A549 (cell line): ENCODE data around the gene PLXDC1. TPM values are rescaled to one million over a fixed set of nuclear protein-coding genes. Genes with fewer than 3 reads are reported as not detected.

Experiments used
- ATAC-seq, 2 experiments: fragments of 200-7000 bp in 1 of 2; fragments of >200 bp in 1 of 2; cut with Nextera tagmentation in 1 of 2; cut with Tn5 transposase in 1 of 2; 3 replicates each; pipeline versions ENCODE4 v1.8.0 to v1.9.1; 2018 to 2020; ENCODE audit warnings: mild to moderate bottlenecking in 1 of 2, moderate library complexity in 1 of 2
- CTCF ChIA-PET: fragments of 300-600 bp; sonication (Branson Sonifier 250); formaldehyde crosslinking; extraction: SDS; loops from one replicate; lab custom pipeline; 2021; ENCODE audit warnings: antibody characterized with exemption, inconsistent platforms; lab: Yijun Ruan, JAX
- POLR2A ChIA-PET: fragments of 350-600 bp; formaldehyde crosslinking; extraction: SDS; loops from one replicate; lab custom pipeline; 2021; ENCODE audit warnings: antibody characterized with exemption, inconsistent platforms; lab: Yijun Ruan, JAX
- DNase-seq, 2 experiments: peaks; one replicate each; pipeline versions ENCODE4 v3.0.0 to v3.0.0-alpha.2; 2011 to 2016; ENCODE audit warnings: low read depth in 1 of 2, low spot score in 1 of 2
- FAIRE-seq: peaks from 2 replicates; lab custom pipeline; 2011; peaks lifted over from hg19 to GRCh38; lab: Jason Lieb, UNC
- H3K27ac ChIP-seq, 2 experiments: fragments of >200 bp; sonication (Bioruptor Twin); formaldehyde crosslinking; 3 replicates each; pipeline ENCODE4 v1.5.1; 2016 to 2017
- H3K4me1 ChIP-seq: fragments of >200 bp; sonication (Bioruptor Twin); formaldehyde crosslinking; 3 replicates; pipeline ENCODE4 v1.6.1; 2016
- H3K4me2 ChIP-seq: fragments of >200 bp; sonication (Bioruptor Twin); formaldehyde crosslinking; 3 replicates; pipeline ENCODE4 v1.6.1; 2016
- H3K4me3 ChIP-seq: fragments of >200 bp; sonication (Bioruptor Twin); formaldehyde crosslinking; 3 replicates; pipeline ENCODE4 v1.5.1; 2016
- H3K9me3 ChIP-seq: fragments of >200 bp; sonication (Bioruptor Twin); formaldehyde crosslinking; 3 replicates; pipeline ENCODE4 v1.6.1; 2016
- ATOH8 ChIP-seq: fragments of 250-450 bp; sonication (Bioruptor Pico); IDR thresholded peaks from 2 replicates; pipeline ENCODE4 v1.5.0; 2020; ENCODE audit warnings: low read depth, mild to moderate bottlenecking, moderate library complexity
- CBX2 ChIP-seq: fragments of 200-600 bp; sonication (generic); IDR thresholded peaks from 2 replicates; pipeline ENCODE4 v1.6.1; 2016; ENCODE audit warnings: low read depth, mild to moderate bottlenecking, borderline replicate concordance
- CEBPB ChIP-seq, 2 experiments: fragments of >200 bp in 1 of 2; sonication (Bioruptor Twin) in 1 of 2; formaldehyde crosslinking in 1 of 2; IDR thresholded peaks; 2 replicates each; pipeline ENCODE4 v1.6.1; 2012 to 2016
- CHD4 ChIP-seq: fragments of 200-600 bp; sonication (generic); IDR thresholded peaks from 2 replicates; pipeline ENCODE4 v1.6.1; 2016; ENCODE audit warnings: antibody characterized with exemption, mild to moderate bottlenecking, borderline replicate concordance
- E2F6 ChIP-seq: IDR thresholded peaks from 2 replicates; pipeline ENCODE4 v1.6.1; 2012; ENCODE audit warnings: low read depth, borderline replicate concordance
- EHMT2 ChIP-seq: fragments of 200-600 bp; sonication (generic); IDR thresholded peaks from 2 replicates; pipeline ENCODE4 v1.6.1; 2016; ENCODE audit warnings: antibody characterized with exemption, low read depth, mild to moderate bottlenecking, moderate library complexity
- EP300 ChIP-seq, 2 experiments: fragments of >200 bp; sonication (Bioruptor Twin); formaldehyde crosslinking; IDR thresholded peaks; 2 replicates in 1 of 2; 3 replicates in 1 of 2; pipeline ENCODE4 v1.6.1; 2016 to 2017
- FOSB ChIP-seq: fragments of 250-450 bp; sonication (Bioruptor Pico); IDR thresholded peaks from 2 replicates; pipeline ENCODE4 v1.5.0; 2020; ENCODE audit warnings: mild to moderate bottlenecking, moderate library complexity
- FOSL2 ChIP-seq, 2 experiments: fragments of 450-650 bp in 1 of 2; fragments of >200 bp in 1 of 2; sonication (Bioruptor Twin) in 1 of 2; formaldehyde crosslinking; IDR thresholded peaks; 2 replicates each; pipeline versions ENCODE4 v1.5.0 to v1.6.1; 2016 to 2020; ENCODE audit warnings: mild to moderate bottlenecking in 1 of 2, moderate library complexity in 1 of 2
- FOXS1 ChIP-seq: fragments of 250-450 bp; sonication (Bioruptor Pico); IDR thresholded peaks from 2 replicates; pipeline ENCODE4 v1.5.0; 2020; ENCODE audit warnings: mild to moderate bottlenecking, moderate library complexity
- HDAC2 ChIP-seq: fragments of 200-600 bp; sonication (generic); IDR thresholded peaks from 2 replicates; pipeline ENCODE4 v1.6.1; 2016
- HOXA7 ChIP-seq: fragments of 250-450 bp; sonication (Bioruptor Pico); IDR thresholded peaks from 2 replicates; pipeline ENCODE4 v1.5.0; 2020; ENCODE audit warnings: mild to moderate bottlenecking, moderate library complexity
- HOXB13 ChIP-seq: fragments of 250-450 bp; sonication (Bioruptor Pico); IDR thresholded peaks from 2 replicates; pipeline ENCODE4 v1.5.0; 2020; ENCODE audit warnings: low read depth, mild to moderate bottlenecking, moderate library complexity
- JUN ChIP-seq, 2 experiments: fragments of >200 bp; sonication (Bioruptor Twin); formaldehyde crosslinking; IDR thresholded peaks; 2 replicates in 1 of 2; 3 replicates in 1 of 2; pipeline ENCODE4 v1.6.1; 2016 to 2017
- MYC ChIP-seq: IDR thresholded peaks from 2 replicates; pipeline ENCODE4 v1.6.1; 2012; ENCODE audit warnings: mild to moderate bottlenecking, inconsistent platforms, low read length, improper control_type of control experiment, borderline replicate concordance
- NPAS2 ChIP-seq: fragments of 250-450 bp; sonication (Bioruptor Pico); IDR thresholded peaks from 2 replicates; pipeline ENCODE4 v1.8.0; 2022; ENCODE audit warnings: mild to moderate bottlenecking, moderate library complexity, borderline replicate concordance
- NR3C1 ChIP-seq: fragments of >200 bp; sonication (Bioruptor Twin); formaldehyde crosslinking; IDR thresholded peaks from 3 replicates; pipeline ENCODE4 v1.6.1; 2017
- PHF8 ChIP-seq: fragments of 200-600 bp; sonication (generic); IDR thresholded peaks from 2 replicates; pipeline ENCODE4 v1.6.1; 2016; ENCODE audit warnings: low read depth, mild to moderate bottlenecking, antibody characterized with exemption, moderate library complexity, borderline replicate concordance
- POLR2AphosphoS2 ChIP-seq: conservative IDR thresholded peaks from 2 replicates; pipeline ENCODE4 v1.6.1; 2012; ENCODE audit warnings: low read length, improper control_type of control experiment, inconsistent platforms
- RARB ChIP-seq: fragments of 250-450 bp; sonication (Bioruptor Pico); IDR thresholded peaks from 2 replicates; pipeline ENCODE4 v1.8.0; 2021; ENCODE audit warnings: mild to moderate bottlenecking, moderate library complexity
- RCOR1 ChIP-seq: fragments of 150-350 bp; IDR thresholded peaks from 2 replicates; pipeline ENCODE4 v1.6.1; 2014; ENCODE audit warnings: antibody characterized with exemption, low read length, low read depth
- RFX5 ChIP-seq: fragments of 450-650 bp; IDR thresholded peaks from 2 replicates; pipeline ENCODE4 v1.7.1; 2014; ENCODE audit warnings: antibody characterized with exemption, mild to moderate bottlenecking, moderate library complexity
- RNF2 ChIP-seq: fragments of 200-600 bp; sonication (generic); IDR thresholded peaks from 2 replicates; pipeline ENCODE4 v1.6.1; 2016; ENCODE audit warnings: low read depth, mild to moderate bottlenecking, antibody characterized with exemption, moderate library complexity, borderline replicate concordance
- SMC3 ChIP-seq: fragments of >200 bp; sonication (Bioruptor Twin); formaldehyde crosslinking; IDR thresholded peaks from 3 replicates; pipeline ENCODE4 v1.6.1; 2018; ENCODE audit warnings: inconsistent platforms
- TFCP2L1 ChIP-seq: fragments of 250-450 bp; sonication (Bioruptor Pico); IDR thresholded peaks from 2 replicates; pipeline ENCODE4 v1.5.0; 2021; ENCODE audit warnings: mild to moderate bottlenecking
- USF2 ChIP-seq: fragments of 450-650 bp; IDR thresholded peaks from 2 replicates; pipeline ENCODE4 v1.6.1; 2014; ENCODE audit warnings: antibody characterized with exemption
- ZC3H11A ChIP-seq: fragments of 450-650 bp; IDR thresholded peaks from 2 replicates; pipeline ENCODE4 v1.6.1; 2014; ENCODE audit warnings: antibody characterized with exemption, mild to moderate bottlenecking
- ZFP36 ChIP-seq: fragments of 450-650 bp; IDR thresholded peaks from 2 replicates; pipeline ENCODE4 v1.6.1; 2014; ENCODE audit warnings: borderline replicate concordance; ENCODE audit not compliant: partially characterized antibody
- ZNF302 ChIP-seq: fragments of 250-450 bp; sonication (Bioruptor Pico); IDR thresholded peaks from 2 replicates; pipeline ENCODE4 v1.9.0; 2021; ENCODE audit warnings: inconsistent platforms, mild to moderate bottlenecking, moderate library complexity
- WGBS: methylation state at CpG from one replicate; pipeline ENCODE4 v1.1.6; 2017; ENCODE audit errors: missing lambda C conversion rate; 5-methylcytosine and 5-hydroxymethylcytosine counted together
- polyA plus RNA-seq, 4 experiments: library from polyadenylated mRNA; depleted of rRNA in 3 of 4; stranded (reverse); fragments of >200 nt; fragmentation: RNase III in 1 of 4; extraction: RNeasy Plus Mini Kit Qiagen cat#74134 plus additional on column Dnase treatment in 1 of 4; gene quantifications; 2 replicates in 3 of 4; 3 replicates in 1 of 4; pipeline ENCODE4 v1.2.3, GENCODE V29; 2011 to 2017
- TF ChIP-seq, protein P1 (sequence below): fragments of 150-350 bp; IDR thresholded peaks from 2 replicates; pipeline ENCODE4 v1.6.1; 2014; ENCODE audit warnings: low read depth, mild to moderate bottlenecking, low read length

PLXDC1 gene
- polyA plus RNA-seq, 2 of the 4 experiments (the other 2 are of a cell fraction), result 0.31 to 0.36 TPM

- Histone ChIP-seq H3K4me3 (no peak overlapping the region), H3K9me3 (no peaks in the 10 kb centered on the region), H3K27ac (no peak overlapping the region), H3K4me2 (no peak overlapping the region), H3K4me1 (no peaks in the 10 kb centered on the region)
- 44% methylated on average over 5 of the region's 5 CpGs for WGBS
- CTCF ChIA-PET, result interaction anchor here (0.6 to 1.9 kb wide), 7 partner anchors 9 to 114 kb away, joined by 3 to 10 read pairs (median 3); no protein-coding TSS in a partner anchor
- POLR2A ChIA-PET, result no interaction called here
- TF ChIP-seq FOSB (CRISPR knock-in tag), result no peak
- no peak for TF ChIP-seq CEBPB (IDR thresholded peaks at IDR 0.05)
- no peak for TF ChIP-seq CBX2
- no peak for TF ChIP-seq TFCP2L1 (CRISPR knock-in tag)
- TF ChIP-seq SMC3, result no peak
- TF ChIP-seq CHD4, result no peak
- no peak for TF ChIP-seq RARB (CRISPR knock-in tag)
- no peak for TF ChIP-seq HOXB13 (CRISPR knock-in tag)
- TF ChIP-seq JUN (IDR thresholded peaks at IDR 0.05), result no peak
- TF ChIP-seq RCOR1, result no peak
- TF ChIP-seq ZFP36, result no peak
- TF ChIP-seq, protein P1, sequence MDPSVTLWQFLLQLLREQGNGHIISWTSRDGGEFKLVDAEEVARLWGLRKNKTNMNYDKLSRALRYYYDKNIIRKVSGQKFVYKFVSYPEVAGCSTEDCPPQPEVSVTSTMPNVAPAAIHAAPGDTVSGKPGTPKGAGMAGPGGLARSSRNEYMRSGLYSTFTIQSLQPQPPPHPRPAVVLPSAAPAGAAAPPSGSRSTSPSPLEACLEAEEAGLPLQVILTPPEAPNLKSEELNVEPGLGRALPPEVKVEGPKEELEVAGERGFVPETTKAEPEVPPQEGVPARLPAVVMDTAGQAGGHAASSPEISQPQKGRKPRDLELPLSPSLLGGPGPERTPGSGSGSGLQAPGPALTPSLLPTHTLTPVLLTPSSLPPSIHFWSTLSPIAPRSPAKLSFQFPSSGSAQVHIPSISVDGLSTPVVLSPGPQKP, result no peak
- no peak for TF ChIP-seq RFX5
- no peak for TF ChIP-seq EP300 (IDR thresholded peaks at IDR 0.05)
- no peak for TF ChIP-seq NR3C1
- TF ChIP-seq RNF2, result no peak
- no peak for TF ChIP-seq NPAS2
- FAIRE-seq (no peak), ATAC-seq (no peak), DNase-seq (no peak)
These were observed 87.1 kb downstream of the PLXDC1 start for GRCh38 chr17:39064374-39064773.

DNA sequence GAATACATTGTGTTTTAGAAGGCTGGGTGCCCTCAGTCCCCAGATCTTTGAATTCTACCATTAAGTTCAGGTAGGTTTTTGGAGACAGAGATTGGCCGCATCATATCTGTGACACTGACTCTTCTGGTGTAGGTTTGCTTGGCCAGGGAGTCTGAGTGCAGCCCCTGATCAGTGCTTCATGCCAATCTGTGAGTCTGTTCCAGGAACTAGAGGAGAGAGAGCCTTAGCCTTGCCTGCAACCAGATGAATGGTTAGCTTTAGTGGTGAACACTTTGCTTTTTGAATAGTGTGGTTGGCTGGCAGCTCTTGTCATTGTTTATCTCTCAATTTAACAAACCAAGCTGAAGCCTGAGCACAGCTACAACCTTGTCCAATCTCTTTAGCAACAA is 87.8 kb downstream of the PLXDC1 start:
- FAIRE-seq (no peak), DNase-seq (no peak), ATAC-seq (no peak)
- Histone ChIP-seq H3K27ac (no peak overlapping the region), H3K9me3 (no peaks in the 10 kb centered on the region), H3K4me3 (no peak overlapping the region), H3K4me1 (no peaks in the 10 kb centered on the region), H3K4me2 (no peak overlapping the region)
- POLR2A ChIA-PET, result no interaction called here
- CTCF ChIA-PET, result interaction anchor here (0.6 to 1.9 kb wide), 5 partner anchors 8 to 179 kb away, joined by 3 to 10 read pairs (median 4); no protein-coding TSS in a partner anchor
- WGBS, result 85% methylated on average over 1 of the region's 1 CpG
- TF ChIP-seq HDAC2 (no peak), EHMT2 (no peak), POLR2AphosphoS2 (no peak), ATOH8 (CRISPR knock-in tag) (no peak), HOXB13 (CRISPR knock-in tag) (no peak), PHF8 (no peak), FOSL2 (IDR thresholded peaks at IDR 0.05) (no peak), FOSL2 (CRISPR knock-in tag; IDR thresholded peaks at IDR 0.05) (no peak), FOXS1 (CRISPR knock-in tag) (no peak), CHD4 (no peak), E2F6 (no peak), MYC (no peak), RNF2 (no peak), FOSB (CRISPR knock-in tag) (no peak), HOXA7 (no peak), ZC3H11A (no peak), ZNF302 (no peak), CBX2 (no peak), USF2 (no peak)
- TF ChIP-seq, protein P1, result no peak
- TF ChIP-seq, all 56 proteins: peak for 0
